T-helper 22 cell (primary cell): ENCODE results near the gene FHL2.
"Not testable (repeated sequence)": the region's sequence is repeated elsewhere in the genome, so short reads cannot be mapped to it uniquely, and the experiment has no call there.

Source experiments
- DNase-seq: peaks from one replicate; pipeline ENCODE4 v3.0.0-alpha.2; 2020; ENCODE audit warnings: low read depth

FHL2 gene

GRCh38 chr2:105398336-105399206 is at the start of gene FHL2:
FHL2 (minus strand) TSS chr2:105399051; CDS start chr2:105386516, 12,535 bp downstream.
- peak; percentile 35 for DNase-seq

DNA sequence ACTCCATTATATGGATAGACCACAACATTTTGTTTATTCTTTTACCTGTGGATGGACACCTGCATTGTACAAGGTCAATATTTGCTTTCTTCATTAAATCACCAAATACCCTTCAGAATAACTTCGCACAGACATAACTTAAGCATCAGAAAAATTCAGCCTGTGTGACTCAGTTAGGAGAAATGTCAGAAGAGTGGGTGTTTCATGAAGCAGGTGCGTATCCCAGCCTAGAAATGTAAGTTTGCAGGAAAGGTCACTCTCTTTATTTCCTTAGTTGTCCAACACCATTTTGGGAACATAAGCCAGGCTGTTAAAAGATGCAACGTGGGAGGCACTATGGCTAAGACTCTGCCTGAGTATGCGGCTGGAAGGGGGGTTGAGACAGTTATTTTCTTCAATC is 48.6 kb upstream of the FHL2 start:
- no peak for DNase-seq

DNA sequence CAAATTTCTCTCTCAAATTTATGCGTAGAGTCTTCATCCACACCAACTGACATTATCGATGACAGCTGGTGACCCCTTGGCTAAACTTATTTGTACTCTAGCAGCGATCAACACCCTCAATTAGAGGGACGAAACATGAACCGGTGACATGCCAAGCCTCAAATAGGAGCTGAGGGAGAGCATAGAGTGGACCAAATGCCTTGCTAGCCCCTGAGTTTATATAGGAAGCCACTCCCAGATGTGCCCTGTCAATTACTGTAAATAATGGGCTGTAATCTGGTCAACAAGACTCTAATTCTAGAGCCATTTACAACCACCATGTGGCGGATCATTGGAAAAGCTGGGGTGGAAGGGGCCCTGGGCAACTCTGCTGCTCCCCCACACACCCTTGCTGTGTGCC is 47.6 kb upstream of the FHL2 start:
- no peak for DNase-seq

- no peak for DNase-seq
Observed at GRCh38 chr2:105445976-105446375, 47.1 kb upstream of the FHL2 start.

GRCh38 chr2:105445498-105445897 is 46.6 kb upstream of the FHL2 start:
- no peak for DNase-seq

- no peak for DNase-seq
Observed at GRCh38 chr2:105443617-105444598, 45.1 kb upstream of the FHL2 start.

DNA sequence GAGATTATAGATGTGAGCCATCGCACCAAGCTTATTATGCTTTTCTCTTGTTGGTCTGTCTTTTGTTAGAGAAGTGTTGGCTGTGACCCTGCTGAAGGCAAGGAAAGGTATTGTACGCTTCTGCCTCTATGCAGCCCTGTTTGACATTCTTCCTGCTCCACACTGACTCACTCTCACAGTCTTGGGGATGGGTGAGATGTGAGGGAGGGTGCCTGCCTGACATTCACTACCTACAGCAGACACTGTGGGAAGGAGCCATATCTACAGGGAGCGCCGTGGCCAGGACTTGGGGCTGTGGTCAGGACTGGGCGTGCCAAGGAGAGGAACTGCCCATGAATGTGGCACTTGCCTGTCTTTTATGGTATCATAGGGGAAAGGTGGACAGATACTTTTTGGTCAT is 43.9 kb upstream of the FHL2 start:
- DNase-seq = no peak

DNA sequence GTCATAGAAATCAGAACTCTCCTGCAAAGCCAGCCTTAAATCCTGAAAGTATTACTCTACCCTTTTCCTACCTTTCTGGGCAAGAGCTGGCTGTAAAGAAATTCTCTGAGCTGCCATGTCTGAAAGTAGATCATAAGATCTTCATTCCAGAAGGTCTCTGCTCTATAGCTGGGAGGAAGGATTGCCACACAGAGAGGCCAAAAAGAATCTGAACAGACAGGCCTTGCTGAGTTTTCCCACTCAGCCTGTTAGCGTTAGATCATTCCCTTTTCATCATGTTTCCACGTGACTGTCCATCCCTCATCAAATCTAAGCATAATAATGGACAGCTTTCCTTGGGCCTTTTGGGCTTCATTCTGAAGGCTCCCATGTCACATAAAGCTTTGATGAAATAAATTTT is 43.2 kb upstream of the FHL2 start:
- DNase-seq = no peak

DNA sequence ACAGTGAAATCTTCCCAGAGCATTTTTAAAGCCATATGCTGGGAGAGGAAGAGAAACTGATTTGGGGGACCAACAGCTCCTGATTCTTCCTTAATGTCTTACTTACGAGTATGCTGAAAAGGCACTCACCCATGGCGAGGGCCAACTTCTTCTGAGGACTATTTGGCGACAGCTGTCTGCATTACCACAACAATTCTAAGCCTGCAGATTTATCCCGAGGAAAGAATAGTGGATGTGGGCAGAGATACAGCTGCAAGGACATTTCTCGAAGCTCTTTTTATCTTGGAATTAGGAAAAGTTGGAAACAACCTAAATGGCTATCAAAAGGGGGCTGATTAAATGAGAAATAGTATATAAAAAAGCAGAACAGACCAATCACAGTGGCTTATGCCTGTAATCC is 40.3 kb upstream of the FHL2 start:
- no peak for DNase-seq

DNA sequence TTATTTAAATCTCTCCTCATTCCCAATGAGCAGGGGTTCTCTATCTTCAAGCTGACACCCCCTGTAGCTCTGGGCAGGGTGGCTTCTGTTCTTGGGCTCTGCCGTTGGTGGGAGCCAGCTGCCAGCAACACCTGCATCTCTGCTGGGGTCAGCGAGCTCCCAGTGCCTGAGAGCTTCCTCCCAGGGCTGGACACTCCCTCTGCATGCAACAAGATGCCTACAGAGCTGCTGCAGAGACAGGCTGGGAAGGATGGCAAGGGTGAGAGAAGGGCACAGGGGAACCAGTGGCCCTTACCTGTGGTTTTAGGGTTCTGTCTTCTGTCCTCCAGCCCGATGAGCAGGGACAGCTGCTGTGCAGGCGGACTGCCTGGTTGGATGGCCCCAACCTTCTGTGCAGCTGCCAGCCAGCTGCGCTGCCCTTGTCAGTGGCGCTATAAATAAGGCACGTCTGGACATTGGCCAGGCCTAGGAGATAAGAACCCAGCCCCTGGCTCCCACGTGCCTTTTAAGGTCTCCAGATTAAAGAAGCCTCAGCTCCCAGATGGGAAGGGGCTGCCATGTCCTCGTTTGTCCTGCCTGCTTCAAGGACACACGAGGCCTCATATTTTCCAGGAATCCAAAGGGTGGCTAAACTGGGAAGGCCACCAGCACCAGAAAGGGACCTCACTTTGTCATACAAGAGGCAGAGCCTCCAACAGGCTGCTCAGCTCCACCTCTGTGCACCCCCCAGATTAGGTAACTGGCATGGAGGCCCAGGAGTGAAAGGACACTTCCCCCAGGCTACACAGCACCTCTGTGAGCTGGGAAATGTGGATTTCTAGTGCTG is 39.5 kb upstream of the FHL2 start:
- no peak for DNase-seq

- DNase-seq = no peak
Observed at GRCh38 chr2:105437708-105438103, 38.9 kb upstream of the FHL2 start.

- no peak for DNase-seq
Observed at GRCh38 chr2:105432749-105433148, 33.9 kb upstream of the FHL2 start.

- DNase-seq = no peak
Observed at GRCh38 chr2:105432044-105432399, 33.2 kb upstream of the FHL2 start.

GRCh38 chr2:105431367-105432043 is 32.7 kb upstream of the FHL2 start:
- no peak for DNase-seq

- no peak for DNase-seq
Observed at GRCh38 chr2:105428387-105429018, 29.7 kb upstream of the FHL2 start.

DNA sequence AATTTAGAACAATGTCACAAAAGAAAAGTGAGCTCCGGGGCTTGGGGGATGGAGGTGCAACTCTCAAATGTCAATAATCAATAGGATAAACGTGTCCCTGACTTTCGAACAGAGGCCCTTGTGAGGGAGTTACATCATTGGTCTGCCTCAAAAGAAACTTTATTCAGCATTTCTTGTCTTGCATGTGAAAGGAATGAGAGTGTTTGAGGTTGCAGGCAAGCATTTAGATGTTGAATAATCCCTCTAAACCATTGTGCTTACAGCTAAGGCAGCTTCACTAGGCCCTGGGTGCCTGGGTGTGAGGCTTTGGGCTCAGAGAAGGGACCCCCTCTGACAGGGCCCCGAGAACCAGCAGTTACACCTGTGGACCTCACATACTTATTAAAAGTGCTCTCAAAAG is 28.6 kb upstream of the FHL2 start:
- DNase-seq = no peak

DNA sequence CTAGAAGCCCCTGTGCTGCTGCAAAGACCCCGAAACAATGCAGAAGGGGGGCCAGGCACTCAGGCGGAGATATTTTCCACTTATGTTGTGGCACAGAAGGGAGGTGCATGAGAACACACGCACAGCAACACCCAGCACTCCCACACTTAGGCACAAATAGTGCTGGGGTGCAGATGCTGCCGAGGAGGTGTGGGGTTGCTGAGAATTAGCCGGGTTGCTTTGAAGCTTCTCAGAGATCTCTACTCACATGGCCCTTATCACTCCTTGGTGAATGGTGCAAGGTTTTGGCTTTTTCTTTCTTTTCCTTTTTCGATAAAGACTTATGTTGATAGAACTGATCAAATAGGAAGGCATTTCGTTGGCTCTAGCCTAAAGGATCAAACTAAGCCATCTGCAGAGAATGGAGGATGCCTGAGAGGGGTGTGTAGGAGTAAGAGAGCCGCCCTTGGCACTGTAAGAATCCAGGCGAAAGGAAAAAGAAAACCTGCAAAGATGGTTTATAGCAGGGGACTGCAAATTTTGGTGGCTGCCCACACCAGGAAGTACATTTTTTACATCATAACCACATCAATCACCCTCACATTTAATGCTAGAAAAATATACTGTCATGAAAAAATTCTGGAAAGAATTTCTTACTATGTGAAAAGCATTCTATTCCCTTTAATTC is 27.9 kb upstream of the FHL2 start:
- no peak for DNase-seq

- DNase-seq = no peak
Observed at GRCh38 chr2:105425936-105426625, 27.2 kb upstream of the FHL2 start.

GRCh38 chr2:105424836-105425235 is 26.0 kb upstream of the FHL2 start:
- not testable (repeated sequence) for DNase-seq

DNA sequence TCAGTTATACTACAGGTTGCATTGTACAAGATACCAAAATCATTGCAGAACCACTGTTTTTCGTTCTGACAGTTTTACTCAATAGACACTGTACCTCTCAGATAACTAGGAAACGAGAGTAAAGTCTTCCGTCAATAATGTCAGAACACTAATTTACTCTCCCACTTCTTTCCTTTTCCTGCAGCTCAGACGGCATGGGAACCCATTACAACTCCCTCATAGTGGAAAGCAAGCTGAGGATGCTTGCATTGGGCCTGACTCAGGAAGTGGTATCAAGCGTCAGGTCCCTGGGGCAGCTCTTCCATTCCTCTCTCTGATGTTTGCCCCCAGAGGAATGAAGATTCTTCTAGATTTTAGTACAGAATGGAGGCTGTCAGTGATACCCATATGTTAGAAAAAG is 23.9 kb upstream of the FHL2 start:
- no peak for DNase-seq
